ENCODE data around the gene LSAMP.

DNA sequence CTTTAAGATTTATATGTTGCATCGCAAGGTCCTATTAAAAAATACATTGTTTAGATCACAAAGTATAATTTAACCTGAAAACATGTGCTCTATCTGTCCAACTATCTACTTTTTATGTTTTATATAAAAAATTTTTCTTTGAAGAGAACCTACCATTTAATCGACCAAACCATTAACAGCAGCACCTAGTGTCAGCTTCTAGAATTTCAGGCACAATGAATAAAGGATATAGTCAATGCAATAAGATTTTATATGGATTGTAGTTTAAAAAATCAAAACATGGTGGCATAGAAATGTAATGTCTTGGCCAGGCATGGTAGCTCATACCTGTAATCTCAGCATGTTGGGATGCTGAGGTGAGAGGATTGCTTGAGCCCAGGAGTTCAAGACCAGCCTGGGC, 508.2 kb downstream of the LSAMP start:
- TF ChIP-seq POLR2A (IDR thresholded peaks at IDR 0.05; ENCODE audit: low read depth, low read length) (no peak), SPI1 (IDR thresholded peaks at IDR 0.05; ENCODE audit: low read depth, low read length) (no peak), TAF1 (IDR thresholded peaks at IDR 0.05; ENCODE audit: low read depth, low read length) (no peak)

Measured in GM12891 (cell line).